K562 (cell line): Measurements from ENCODE around the gene ACSL3. TPM values are rescaled to one million over a fixed set of nuclear protein-coding genes. Genes with fewer than 3 reads are reported as not detected.

Source experiments
- ARID2 ChIP-seq: fragments of 450-650 bp; IDR thresholded peaks from 2 replicates; pipeline ENCODE4 v1.6.1; 2017; ENCODE audit warnings: antibody characterized with exemption, mild to moderate bottlenecking
- ATF3 ChIP-seq, 2 experiments: fragments of 450-650 bp in 1 of 2; sonication (generic) in 1 of 2; formaldehyde crosslinking in 1 of 2; IDR thresholded peaks in 1 of 2; conservative IDR thresholded peaks in 1 of 2; 2 replicates each; pipeline versions ENCODE4 v1.6.1 to v1.8.1; 2016 to 2023; ENCODE audit warnings: mild to moderate bottlenecking in 2 of 2, moderate library complexity in 2 of 2, inconsistent platforms in 1 of 2, missing genetic modification reagents in 1 of 2
- E2F5 ChIP-seq: sonication (generic); formaldehyde crosslinking; IDR thresholded peaks from 2 replicates; pipeline ENCODE4 v1.8.0; 2022; ENCODE audit warnings: mild to moderate bottlenecking, missing genetic modification reagents
- EHMT2 ChIP-seq: fragments of 450-650 bp; IDR thresholded peaks from 2 replicates; pipeline ENCODE4 v1.6.1; 2018; ENCODE audit warnings: antibody characterized with exemption
- EP400 ChIP-seq: fragments of 450-650 bp; IDR thresholded peaks from 2 replicates; pipeline ENCODE4 v1.6.1; 2017; ENCODE audit warnings: antibody characterized with exemption, mild to moderate bottlenecking, moderate library complexity
- JUND ChIP-seq, 2 experiments: IDR thresholded peaks; 2 replicates in 1 of 2; 3 replicates in 1 of 2; pipeline ENCODE4 v1.6.1; 2011; ENCODE audit warnings: borderline replicate concordance in 2 of 2, low read depth in 2 of 2, low read length in 2 of 2, improper control_type of control experiment in 1 of 2, missing biosample characterization in 1 of 2, missing genetic modification characterization in 1 of 2, missing genetic modification reagents in 1 of 2
- LARP7 ChIP-seq: fragments of 450-650 bp; IDR thresholded peaks from 2 replicates; pipeline ENCODE4 v1.6.1; 2016
- MYC ChIP-seq, 2 experiments: fragments of 250-450 bp in 1 of 2; sonication (Bioruptor Pico) in 1 of 2; IDR thresholded peaks; 2 replicates each; pipeline versions ENCODE4 v1.5.1 to v1.6.1; 2012 to 2021; ENCODE audit warnings: low read depth in 2 of 2, borderline replicate concordance in 1 of 2, improper control_type of control experiment in 1 of 2, low read length in 1 of 2, mild to moderate bottlenecking in 1 of 2, moderate library complexity in 1 of 2
- NR2C1 ChIP-seq, 2 experiments: fragments of 450-650 bp; IDR thresholded peaks; 2 replicates each; pipeline ENCODE4 v1.6.1; 2017; ENCODE audit warnings: mild to moderate bottlenecking in 2 of 2, antibody characterized with exemption in 1 of 2, inconsistent platforms in 1 of 2, missing compliant biosample characterization in 1 of 2, missing genetic modification characterization in 1 of 2
- SREBF2 ChIP-seq: sonication (generic); formaldehyde crosslinking; IDR thresholded peaks from 2 replicates; pipeline ENCODE4 v1.4.0; 2020; ENCODE audit warnings: mild to moderate bottlenecking, missing genetic modification reagents
- ZNF76 ChIP-seq: fragments of 250-450 bp; sonication (Bioruptor Pico); IDR thresholded peaks from 2 replicates; pipeline ENCODE4 v1.4.0; 2020; ENCODE audit warnings: mild to moderate bottlenecking, moderate library complexity, borderline replicate concordance
- polyA plus RNA-seq, 8 experiments: library from polyadenylated mRNA; depleted of rRNA in 4 of 8; stranded (reverse) in 5 of 8; unstranded in 3 of 8; fragments of >200 nt; fragmentation: Nextera tagmentation in 2 of 8; fragmentation: Illumina TruSeq in 1 of 8; extraction: Ambion mirVana in 2 of 8; extraction: Trizol in 1 of 8; gene quantifications; 2 replicates each; pipeline versions ENCODE4 v1.2.1 to v1.2.3, GENCODE V29; 2011 to 2014; ENCODE audit warnings: inconsistent platforms in 1 of 8, missing spikeins in 1 of 8
- total RNA-seq, 7 experiments: library from RNA; depleted of rRNA in 6 of 7; stranded (reverse); fragments of >200 nt in 6 of 7; fragmentation: Illumina TruSeq in 2 of 7; extraction: Trizol in 2 of 7; gene quantifications; 2 replicates each; pipeline versions ENCODE4 v1.2.1 to v1.2.3, GENCODE V29; 2011 to 2021; ENCODE audit warnings: low replicate concordance in 1 of 7
- TF ChIP-seq, protein P1 (sequence below): fragments of 450-650 bp; IDR thresholded peaks from 2 replicates; pipeline ENCODE4 v1.6.1; 2016; ENCODE audit warnings: mild to moderate bottlenecking
- TF ChIP-seq, protein P2 (sequence below): sonication (generic); formaldehyde crosslinking; IDR thresholded peaks from 2 replicates; pipeline ENCODE4 v1.8.0; 2022; ENCODE audit warnings: mild to moderate bottlenecking, missing genetic modification reagents
- TF ChIP-seq, protein P3 (sequence below): fragments of 450-650 bp; IDR thresholded peaks from 2 replicates; pipeline ENCODE4 v1.6.1; 2016; ENCODE audit warnings: missing biosample characterization, missing genetic modification characterization

The ACSL3 gene
- total and polyA plus RNA-seq, 9 of the 15 experiments (the other 6 are each of a cell fraction or from before 2014, with no cell fraction given): 21.3 to 123 (median 85.2) TPM

DNA sequence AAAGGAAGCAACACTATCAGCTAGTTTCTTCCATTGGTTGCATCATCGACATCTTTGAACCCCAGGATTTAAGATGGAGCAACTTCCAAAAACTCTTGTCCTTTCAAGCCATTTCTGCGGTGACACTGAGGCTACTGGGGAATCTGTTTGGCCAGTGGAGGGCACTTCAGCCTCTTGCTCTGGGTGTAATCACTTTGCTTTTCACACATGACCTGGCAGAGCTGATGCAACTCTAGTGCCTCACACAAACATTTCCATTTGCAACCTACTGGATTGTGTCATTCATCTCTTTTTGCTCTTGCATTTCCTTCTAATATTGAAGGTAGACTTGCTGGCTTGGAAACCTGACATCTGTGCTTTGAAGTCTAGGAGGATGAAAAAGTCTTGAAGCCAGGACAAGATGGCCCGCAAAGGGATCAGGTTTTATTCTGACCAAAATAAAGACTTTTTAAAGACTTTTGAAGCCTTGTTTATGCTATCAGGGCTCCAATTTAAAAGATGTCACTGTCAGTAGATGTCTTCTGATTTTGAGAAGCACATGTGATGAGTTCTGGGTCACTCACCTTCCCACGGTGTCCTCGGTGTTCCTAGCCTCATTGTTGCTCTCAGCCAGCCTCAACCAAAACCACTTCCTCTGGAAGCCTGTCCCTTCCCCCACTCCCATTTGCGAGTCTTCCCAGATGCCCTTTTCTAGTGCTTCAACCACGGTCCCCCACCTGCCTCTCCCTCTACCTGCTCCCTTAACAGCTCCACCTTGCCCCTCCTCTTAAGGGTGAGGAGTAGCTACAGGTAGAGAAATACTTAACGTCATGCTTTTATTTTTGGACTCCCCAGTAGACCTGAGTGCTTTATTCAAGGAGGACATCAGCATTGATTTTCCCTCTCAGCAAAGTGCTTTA, 121.4 kb downstream of the ACSL3 start (continued):
- TF ChIP-seq MYC (IDR thresholded peaks at IDR 0.05; ENCODE audit: low read depth, low read length): peak; percentile 83
- no peak for TF ChIP-seq MYC (CRISPR knock-in tag; IDR thresholded peaks at IDR 0.05; ENCODE audit: borderline replicate concordance, low read depth)
- TF ChIP-seq, protein P1, sequence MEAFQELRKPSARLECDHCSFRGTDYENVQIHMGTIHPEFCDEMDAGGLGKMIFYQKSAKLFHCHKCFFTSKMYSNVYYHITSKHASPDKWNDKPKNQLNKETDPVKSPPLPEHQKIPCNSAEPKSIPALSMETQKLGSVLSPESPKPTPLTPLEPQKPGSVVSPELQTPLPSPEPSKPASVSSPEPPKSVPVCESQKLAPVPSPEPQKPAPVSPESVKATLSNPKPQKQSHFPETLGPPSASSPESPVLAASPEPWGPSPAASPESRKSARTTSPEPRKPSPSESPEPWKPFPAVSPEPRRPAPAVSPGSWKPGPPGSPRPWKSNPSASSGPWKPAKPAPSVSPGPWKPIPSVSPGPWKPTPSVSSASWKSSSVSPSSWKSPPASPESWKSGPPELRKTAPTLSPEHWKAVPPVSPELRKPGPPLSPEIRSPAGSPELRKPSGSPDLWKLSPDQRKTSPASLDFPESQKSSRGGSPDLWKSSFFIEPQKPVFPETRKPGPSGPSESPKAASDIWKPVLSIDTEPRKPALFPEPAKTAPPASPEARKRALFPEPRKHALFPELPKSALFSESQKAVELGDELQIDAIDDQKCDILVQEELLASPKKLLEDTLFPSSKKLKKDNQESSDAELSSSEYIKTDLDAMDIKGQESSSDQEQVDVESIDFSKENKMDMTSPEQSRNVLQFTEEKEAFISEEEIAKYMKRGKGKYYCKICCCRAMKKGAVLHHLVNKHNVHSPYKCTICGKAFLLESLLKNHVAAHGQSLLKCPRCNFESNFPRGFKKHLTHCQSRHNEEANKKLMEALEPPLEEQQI: no peak
- TF ChIP-seq, protein P2, sequence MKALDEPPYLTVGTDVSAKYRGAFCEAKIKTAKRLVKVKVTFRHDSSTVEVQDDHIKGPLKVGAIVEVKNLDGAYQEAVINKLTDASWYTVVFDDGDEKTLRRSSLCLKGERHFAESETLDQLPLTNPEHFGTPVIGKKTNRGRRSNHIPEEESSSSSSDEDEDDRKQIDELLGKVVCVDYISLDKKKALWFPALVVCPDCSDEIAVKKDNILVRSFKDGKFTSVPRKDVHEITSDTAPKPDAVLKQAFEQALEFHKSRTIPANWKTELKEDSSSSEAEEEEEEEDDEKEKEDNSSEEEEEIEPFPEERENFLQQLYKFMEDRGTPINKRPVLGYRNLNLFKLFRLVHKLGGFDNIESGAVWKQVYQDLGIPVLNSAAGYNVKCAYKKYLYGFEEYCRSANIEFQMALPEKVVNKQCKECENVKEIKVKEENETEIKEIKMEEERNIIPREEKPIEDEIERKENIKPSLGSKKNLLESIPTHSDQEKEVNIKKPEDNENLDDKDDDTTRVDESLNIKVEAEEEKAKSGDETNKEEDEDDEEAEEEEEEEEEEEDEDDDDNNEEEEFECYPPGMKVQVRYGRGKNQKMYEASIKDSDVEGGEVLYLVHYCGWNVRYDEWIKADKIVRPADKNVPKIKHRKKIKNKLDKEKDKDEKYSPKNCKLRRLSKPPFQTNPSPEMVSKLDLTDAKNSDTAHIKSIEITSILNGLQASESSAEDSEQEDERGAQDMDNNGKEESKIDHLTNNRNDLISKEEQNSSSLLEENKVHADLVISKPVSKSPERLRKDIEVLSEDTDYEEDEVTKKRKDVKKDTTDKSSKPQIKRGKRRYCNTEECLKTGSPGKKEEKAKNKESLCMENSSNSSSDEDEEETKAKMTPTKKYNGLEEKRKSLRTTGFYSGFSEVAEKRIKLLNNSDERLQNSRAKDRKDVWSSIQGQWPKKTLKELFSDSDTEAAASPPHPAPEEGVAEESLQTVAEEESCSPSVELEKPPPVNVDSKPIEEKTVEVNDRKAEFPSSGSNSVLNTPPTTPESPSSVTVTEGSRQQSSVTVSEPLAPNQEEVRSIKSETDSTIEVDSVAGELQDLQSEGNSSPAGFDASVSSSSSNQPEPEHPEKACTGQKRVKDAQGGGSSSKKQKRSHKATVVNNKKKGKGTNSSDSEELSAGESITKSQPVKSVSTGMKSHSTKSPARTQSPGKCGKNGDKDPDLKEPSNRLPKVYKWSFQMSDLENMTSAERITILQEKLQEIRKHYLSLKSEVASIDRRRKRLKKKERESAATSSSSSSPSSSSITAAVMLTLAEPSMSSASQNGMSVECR: no peak
- peak; percentile 81; the same call in 1 of the 2 replicates for TF ChIP-seq EHMT2
- no peak for TF ChIP-seq NR2C1 (IDR thresholded peaks at IDR 0.05)
- peak; percentile 53 for TF ChIP-seq NR2C1 (tag; IDR thresholded peaks at IDR 0.05)
- TF ChIP-seq EP400: peak; percentile 75
- TF ChIP-seq, protein P3, sequence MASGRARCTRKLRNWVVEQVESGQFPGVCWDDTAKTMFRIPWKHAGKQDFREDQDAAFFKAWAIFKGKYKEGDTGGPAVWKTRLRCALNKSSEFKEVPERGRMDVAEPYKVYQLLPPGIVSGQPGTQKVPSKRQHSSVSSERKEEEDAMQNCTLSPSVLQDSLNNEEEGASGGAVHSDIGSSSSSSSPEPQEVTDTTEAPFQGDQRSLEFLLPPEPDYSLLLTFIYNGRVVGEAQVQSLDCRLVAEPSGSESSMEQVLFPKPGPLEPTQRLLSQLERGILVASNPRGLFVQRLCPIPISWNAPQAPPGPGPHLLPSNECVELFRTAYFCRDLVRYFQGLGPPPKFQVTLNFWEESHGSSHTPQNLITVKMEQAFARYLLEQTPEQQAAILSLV (tag): peak; percentile 32; the same call in 1 of the 2 replicates
- peak; percentile 72 for TF ChIP-seq JUND (IDR thresholded peaks at IDR 0.05; ENCODE audit: borderline replicate concordance, low read depth, low read length)
- peak; percentile 66; the same call in 2 of the 3 replicates for TF ChIP-seq JUND (tag; IDR thresholded peaks at IDR 0.05; ENCODE audit: borderline replicate concordance, low read depth, low read length)
- TF ChIP-seq ZNF76 (CRISPR knock-in tag): no peak
- TF ChIP-seq SREBF2: no peak
- no peak for TF ChIP-seq LARP7
- TF ChIP-seq ARID2: 0 out of 2 replicates have a peak, but pooled peaks have one; percentile 12
- peak; percentile 96 for TF ChIP-seq ATF3 (IDR thresholded peaks at IDR 0.05)
- TF ChIP-seq ATF3 (CRISPR knock-in tag; conservative IDR thresholded peaks at IDR 0.05): no peak
- TF ChIP-seq E2F5: no peak
